BJ (cell line): ENCODE results near the gene JAGN1. TPM values are rescaled to one million over a fixed set of nuclear protein-coding genes. Genes with fewer than 3 reads are reported as not detected.
"Not testable (repeated sequence)": the region's sequence is repeated elsewhere in the genome, so short reads cannot be mapped to it uniquely, and the experiment has no call there.

Experiments used
- CTCF ChIA-PET: fragments of 350-600 bp; formaldehyde crosslinking; extraction: SDS; loops from one replicate; lab custom pipeline; 2021; ENCODE audit warnings: antibody characterized with exemption, inconsistent platforms; lab: Yijun Ruan, JAX
- POLR2A ChIA-PET: fragments of 300-600 bp; sonication (Branson Sonifier 250); formaldehyde crosslinking; extraction: SDS; loops from one replicate; lab custom pipeline; 2021; ENCODE audit warnings: antibody characterized with exemption; lab: Charles Lee
- DNase-seq: peaks from one replicate; pipeline ENCODE4 v3.0.0-alpha.2; 2011; ENCODE audit warnings: low read depth
- H3K27me3 ChIP-seq: 2 replicates; pipeline ENCODE4 v1.6.0; 2011; ENCODE audit warnings: low read length; ENCODE audit not compliant: control insufficient read depth, insufficient read depth
- H3K36me3 ChIP-seq: 2 replicates; pipeline ENCODE4 v1.5.1; 2011; ENCODE audit warnings: low read length; ENCODE audit not compliant: control insufficient read depth, insufficient read depth
- H3K4me3 ChIP-seq: 2 replicates; pipeline ENCODE4 v1.5.1; 2011; ENCODE audit warnings: low read depth, mild to moderate bottlenecking, control low read depth, low read length
- polyA plus RNA-seq: library from polyadenylated mRNA; depleted of rRNA; stranded (reverse); fragments of >200 nt; gene quantifications from 2 replicates; pipeline ENCODE4 v1.2.3, GENCODE V29; 2011
- TF ChIP-seq, protein P1 (sequence below): IDR thresholded peaks from 2 replicates; pipeline ENCODE4 v1.5.1; 2011; ENCODE audit warnings: low read depth, mild to moderate bottlenecking, control low read depth, inconsistent platforms, low read length, moderate library complexity; ENCODE audit not compliant: insufficient read depth

JAGN1 gene
- polyA plus RNA-seq, 1 experiment = 47.2 TPM

DNA sequence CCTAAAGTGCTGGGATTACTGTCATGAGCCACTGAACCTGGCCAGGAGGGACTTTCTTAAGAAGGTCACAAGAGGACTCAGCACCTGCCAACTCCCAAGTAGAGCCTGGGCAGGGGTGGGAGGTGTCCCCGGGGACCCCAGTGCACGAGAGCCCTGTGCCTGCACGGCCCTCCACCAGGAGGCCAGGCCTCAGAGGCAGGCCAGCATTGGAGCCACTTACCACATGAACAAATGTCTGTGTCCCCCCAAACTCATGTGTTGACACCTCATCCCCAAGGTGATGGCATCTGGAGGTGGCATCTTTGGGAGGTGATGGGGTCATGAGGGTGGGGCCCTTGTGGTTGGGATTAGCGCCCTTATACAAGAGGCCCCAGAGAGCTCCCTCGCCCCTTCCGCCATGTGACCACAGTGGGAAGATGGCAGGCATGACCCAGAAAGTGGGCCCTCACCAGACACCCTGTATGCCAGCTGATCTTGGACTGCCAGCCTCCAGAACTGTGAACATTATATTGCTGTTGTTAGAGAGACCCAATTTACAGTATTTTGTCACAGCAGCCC, 43.4 kb upstream of the JAGN1 start:
- TF ChIP-seq, protein P1, sequence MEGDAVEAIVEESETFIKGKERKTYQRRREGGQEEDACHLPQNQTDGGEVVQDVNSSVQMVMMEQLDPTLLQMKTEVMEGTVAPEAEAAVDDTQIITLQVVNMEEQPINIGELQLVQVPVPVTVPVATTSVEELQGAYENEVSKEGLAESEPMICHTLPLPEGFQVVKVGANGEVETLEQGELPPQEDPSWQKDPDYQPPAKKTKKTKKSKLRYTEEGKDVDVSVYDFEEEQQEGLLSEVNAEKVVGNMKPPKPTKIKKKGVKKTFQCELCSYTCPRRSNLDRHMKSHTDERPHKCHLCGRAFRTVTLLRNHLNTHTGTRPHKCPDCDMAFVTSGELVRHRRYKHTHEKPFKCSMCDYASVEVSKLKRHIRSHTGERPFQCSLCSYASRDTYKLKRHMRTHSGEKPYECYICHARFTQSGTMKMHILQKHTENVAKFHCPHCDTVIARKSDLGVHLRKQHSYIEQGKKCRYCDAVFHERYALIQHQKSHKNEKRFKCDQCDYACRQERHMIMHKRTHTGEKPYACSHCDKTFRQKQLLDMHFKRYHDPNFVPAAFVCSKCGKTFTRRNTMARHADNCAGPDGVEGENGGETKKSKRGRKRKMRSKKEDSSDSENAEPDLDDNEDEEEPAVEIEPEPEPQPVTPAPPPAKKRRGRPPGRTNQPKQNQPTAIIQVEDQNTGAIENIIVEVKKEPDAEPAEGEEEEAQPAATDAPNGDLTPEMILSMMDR = no peak
- ChIA-PET CTCF (no interaction called here), POLR2A (no interaction called here)
- DNase-seq = no peak
- no peaks in the 10 kb centered on the region for H3K36me3 ChIP-seq
- H3K27me3 ChIP-seq = no peaks in the 10 kb centered on the region; the same call in 1 of the 2 replicates
- no peak overlapping the region for H3K4me3 ChIP-seq

DNA sequence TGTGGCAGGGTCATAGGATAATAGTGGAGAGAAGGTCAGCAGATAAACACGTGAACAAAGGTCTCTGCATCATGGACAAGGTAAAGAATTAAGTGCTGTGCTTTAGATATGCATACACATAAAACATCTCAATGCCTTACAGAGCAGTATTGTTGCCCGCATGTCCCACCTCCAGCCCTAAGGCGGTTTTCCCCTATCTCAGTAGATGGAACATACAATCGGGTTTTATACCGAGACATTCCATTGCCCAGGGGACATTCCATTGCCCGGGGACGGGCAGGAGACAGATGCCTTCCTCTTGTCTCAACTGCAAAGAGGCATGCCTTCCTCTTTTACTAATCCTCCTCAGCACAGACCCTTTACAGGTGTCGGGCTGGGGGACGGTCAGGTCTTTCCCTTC, 42.5 kb upstream of the JAGN1 start:
- H3K36me3 ChIP-seq, DNase-seq, H3K4me3 ChIP-seq, H3K27me3 ChIP-seq, POLR2A ChIA-PET: not testable (repeated sequence)
- CTCF ChIA-PET = interaction anchor here (0.6 to 1.4 kb wide), 3 partner anchors 44 to 85 kb away, joined by 3 to 4 read pairs (median 3); no protein-coding TSS in a partner anchor

- H3K4me3 ChIP-seq, POLR2A ChIA-PET, H3K36me3 ChIP-seq, DNase-seq, H3K27me3 ChIP-seq: not testable (repeated sequence)
- CTCF ChIA-PET = interaction anchor here (0.6 to 1.5 kb wide), 9 partner anchors 35 to 373 kb away, joined by 3 to 6 read pairs (median 3); no protein-coding TSS in a partner anchor
- TF ChIP-seq, protein P1 = peak; percentile 53
Observed at GRCh38 chr3:9848860-9849259, 41.5 kb upstream of the JAGN1 start.

- H3K27me3 ChIP-seq, H3K36me3 ChIP-seq, CTCF ChIA-PET, DNase-seq, H3K4me3 ChIP-seq: not testable (repeated sequence)
- POLR2A ChIA-PET = interaction anchor here (0.6 kb wide), 1 partner anchor 81 kb away, joined by 4 read pairs; no protein-coding TSS in a partner anchor
Observed at GRCh38 chr3:9851383-9851782, 39.0 kb upstream of the JAGN1 start.

GRCh38 chr3:9851926-9852325, 38.5 kb upstream of the JAGN1 start:
- H3K4me3 ChIP-seq, CTCF ChIA-PET, H3K36me3 ChIP-seq, H3K27me3 ChIP-seq, DNase-seq: not testable (repeated sequence)
- POLR2A ChIA-PET = interaction anchor here (0.6 kb wide), 1 partner anchor 81 kb away, joined by 4 read pairs; no protein-coding TSS in a partner anchor

- CTCF ChIA-PET = no interaction called here
- POLR2A ChIA-PET = no interaction called here
- no peak for DNase-seq
- Histone ChIP-seq H3K27me3 (peaks cover 5% of the 10 kb centered on the region; the same call in 1 of the 2 replicates), H3K36me3 (no peaks in the 10 kb centered on the region), H3K4me3 (no peak overlapping the region)
- TF ChIP-seq, protein P1 = no peak
Observed at GRCh38 chr3:9852528-9852927, 37.9 kb upstream of the JAGN1 start.

GRCh38 chr3:9854291-9854940, 36.0 kb upstream of the JAGN1 start:
- DNase-seq, H3K4me3 ChIP-seq, H3K27me3 ChIP-seq, H3K36me3 ChIP-seq: not testable (repeated sequence)
- CTCF ChIA-PET = interaction anchor here (1.3 kb wide), 1 partner anchor 12 kb away, joined by 3 read pairs; no protein-coding TSS in a partner anchor
- POLR2A ChIA-PET = interaction anchor here (0.6 kb wide), 1 partner anchor 16 kb away, joined by 17 read pairs; no protein-coding TSS in a partner anchor
